Spinal cord (tissue), 4 donors: Measurements from ENCODE around the gene ZFPL1. TPM values are rescaled to one million over a fixed set of nuclear protein-coding genes. Genes with fewer than 3 reads are reported as not detected.

Experiments used
- polyA plus RNA-seq, 2 donors: library from polyadenylated mRNA; unstranded; fragments of 120-200 nt; gene quantifications; one replicate each; pipeline ENCODE4 v1.2.1, GENCODE V29; 2013; ENCODE audit not compliant: insufficient read length in 2 of 2
- small RNA-seq: library from RNA; depleted of rRNA; stranded (forward); fragments of <200 nt; gene quantifications from one replicate; pipeline ENCODE3, GENCODE V24; 2014; ENCODE audit warnings: low replicate concordance
- total RNA-seq, 2 donors: library from RNA; depleted of rRNA in 1 of 2; stranded (reverse); fragments of 120-200 nt in 1 of 2; fragments of >200 nt in 1 of 2; gene quantifications; one replicate each; pipeline versions ENCODE4 v1.2.3 to v1.2.4, GENCODE V29; 2013 to 2014

Gene ZFPL1
- total and polyA plus RNA-seq, 4 donors: 19.4 to 37.6 (median 34.2) TPM

Small RNAs within 50 kb of the gene (small RNA-seq; reads per million reads assigned to genes)
- gene SNX15: not detected

Other genes starting within 250 kb of the ZFPL1 start
- 1 to 10 TPM in 1 of 2 donors, under 1 TPM in 1; 0.59 to 2.0 TPM for gene CDC42BPG, start 239.6 kb upstream of the ZFPL1 start, total RNA-seq
- 1 to 10 TPM in 1 of 2 donors, under 1 TPM in 1; 0.43 to 1.5 TPM for gene CDC42BPG, start 239.6 kb upstream of the ZFPL1 start, polyA plus RNA-seq
- 10 to 100 TPM; 40.9 to 75.8 TPM for gene EHD1, start 205.6 kb upstream of the ZFPL1 start, total RNA-seq
- gene EHD1, start 205.6 kb upstream of the ZFPL1 start, polyA plus RNA-seq: 100 to 1,000 TPM in 1 of 2 donors, 10 to 100 TPM in 1; 82.4 to 102 TPM
- gene ATG2A, start 167.0 kb upstream of the ZFPL1 start, total RNA-seq: 10 to 100 TPM in 1 of 2 donors, 1 to 10 TPM in 1; 8.1 to 14.7 TPM
- gene ATG2A, start 167.0 kb upstream of the ZFPL1 start, polyA plus RNA-seq: 10 to 100 TPM; 26.0 to 26.8 TPM
- 10 to 100 TPM; 26.3 to 40.0 TPM for gene PPP2R5B, start 159.5 kb upstream of the ZFPL1 start, total RNA-seq
- 10 to 100 TPM; 96.4 to 99.8 TPM for gene PPP2R5B, start 159.5 kb upstream of the ZFPL1 start, polyA plus RNA-seq
- gene GPHA2, start 148.3 kb upstream of the ZFPL1 start, total RNA-seq: 1 to 10 TPM in 1 of 2 donors, under 1 TPM in 1; 0.59 to 3.5 TPM
- gene GPHA2, start 148.3 kb upstream of the ZFPL1 start, polyA plus RNA-seq: 1 to 10 TPM in 1 of 2 donors, not detected in 1; 1.9 TPM
- gene MAJIN, start 112.1 kb upstream of the ZFPL1 start, total RNA-seq: under 1 TPM in 1 of 2 donors, not detected in 1; 0.50 TPM
- under 1 TPM in 1 of 2 donors, not detected in 1; 0.42 TPM for gene MAJIN, start 112.1 kb upstream of the ZFPL1 start, polyA plus RNA-seq
- gene BATF2, start 87.3 kb upstream of the ZFPL1 start, total RNA-seq: under 1 TPM; 0.99 TPM
- 1 to 10 TPM in 1 of 2 donors, under 1 TPM in 1; 0.76 to 1.0 TPM for gene BATF2, start 87.3 kb upstream of the ZFPL1 start, polyA plus RNA-seq
- gene ARL2, start 70.1 kb upstream of the ZFPL1 start, total RNA-seq: 100 to 1,000 TPM in 1 of 2 donors, 10 to 100 TPM in 1; 75.4 to 120 TPM
- gene ARL2, start 70.1 kb upstream of the ZFPL1 start, polyA plus RNA-seq: 100 to 1,000 TPM; 119 to 123 TPM
- gene SNX15, start 56.8 kb upstream of the ZFPL1 start, total RNA-seq: 10 to 100 TPM; 14.4 to 25.7 TPM
- gene SNX15, start 56.8 kb upstream of the ZFPL1 start, polyA plus RNA-seq: 10 to 100 TPM; 30.6 to 32.4 TPM
- gene SAC3D1, start 43.0 kb upstream of the ZFPL1 start, total RNA-seq: 1 to 10 TPM; 4.0 to 6.4 TPM
- gene SAC3D1, start 43.0 kb upstream of the ZFPL1 start, polyA plus RNA-seq: 10 to 100 TPM; 16.5 to 18.0 TPM
- 10 to 100 TPM in 1 of 2 donors, 1 to 10 TPM in 1; 7.7 to 25.2 TPM for gene NAALADL1, start 25.7 kb upstream of the ZFPL1 start, total RNA-seq
- 1 to 10 TPM; 5.5 to 8.1 TPM for gene NAALADL1, start 25.7 kb upstream of the ZFPL1 start, polyA plus RNA-seq
- gene CDCA5, start 182 bp upstream of the ZFPL1 start, total RNA-seq: 1 to 10 TPM; 5.4 to 8.7 TPM
- 10 to 100 TPM; 14.1 to 15.0 TPM for gene CDCA5, start 182 bp upstream of the ZFPL1 start, polyA plus RNA-seq
- gene VPS51, start 12.0 kb downstream of the ZFPL1 start, total RNA-seq: 100 to 1,000 TPM in 1 of 2 donors, 10 to 100 TPM in 1; 91.4 to 122 TPM
- gene VPS51, start 12.0 kb downstream of the ZFPL1 start, polyA plus RNA-seq: 100 to 1,000 TPM; 158 to 165 TPM
- gene TM7SF2, start 27.6 kb downstream of the ZFPL1 start, total RNA-seq: 10 to 100 TPM; 46.6 to 61.8 TPM
- gene TM7SF2, start 27.6 kb downstream of the ZFPL1 start, polyA plus RNA-seq: 100 to 1,000 TPM; 104 to 118 TPM
- 10 to 100 TPM in 1 of 2 donors, 1 to 10 TPM in 1; 2.7 to 10.7 TPM for gene ZNHIT2, start 33.5 kb downstream of the ZFPL1 start, total RNA-seq
- 10 to 100 TPM; 10.2 to 14.0 TPM for gene ZNHIT2, start 33.5 kb downstream of the ZFPL1 start, polyA plus RNA-seq
- gene FAU, start 37.9 kb downstream of the ZFPL1 start, total RNA-seq: 100 to 1,000 TPM; 174 to 693 TPM
- gene FAU, start 37.9 kb downstream of the ZFPL1 start, polyA plus RNA-seq: 100 to 1,000 TPM; 603 to 622 TPM
- gene MRPL49, start 38.1 kb downstream of the ZFPL1 start, total RNA-seq: 10 to 100 TPM; 36.7 to 55.3 TPM
- gene MRPL49, start 38.1 kb downstream of the ZFPL1 start, polyA plus RNA-seq: 10 to 100 TPM; 42.5 to 45.0 TPM
- gene SYVN1, start 50.3 kb downstream of the ZFPL1 start, total RNA-seq: 10 to 100 TPM; 14.3 to 18.3 TPM
- 10 to 100 TPM; 44.2 to 52.6 TPM for gene SYVN1, start 50.3 kb downstream of the ZFPL1 start, polyA plus RNA-seq
- gene SPDYC, start 86.0 kb downstream of the ZFPL1 start, total RNA-seq: not detected
- gene SPDYC, start 86.0 kb downstream of the ZFPL1 start, polyA plus RNA-seq: under 1 TPM in 1 of 2 donors, not detected in 1; 0.17 TPM
- 10 to 100 TPM; 48.0 to 69.5 TPM for gene CAPN1, start 97.7 kb downstream of the ZFPL1 start, total RNA-seq
- 100 to 1,000 TPM in 1 of 2 donors, 10 to 100 TPM in 1; 99.4 to 115 TPM for gene CAPN1, start 97.7 kb downstream of the ZFPL1 start, polyA plus RNA-seq
- gene POLA2, start 177.7 kb downstream of the ZFPL1 start, total RNA-seq: 1 to 10 TPM; 7.2 to 9.1 TPM
- gene POLA2, start 177.7 kb downstream of the ZFPL1 start, polyA plus RNA-seq: 10 to 100 TPM in 1 of 2 donors, 1 to 10 TPM in 1; 9.7 to 16.2 TPM
- 1 to 10 TPM; 5.7 to 8.5 TPM for gene CDC42EP2, start 230.6 kb downstream of the ZFPL1 start, total RNA-seq
- gene CDC42EP2, start 230.6 kb downstream of the ZFPL1 start, polyA plus RNA-seq: 1 to 10 TPM; 5.7 to 10.0 TPM
- gene DPF2, start 249.6 kb downstream of the ZFPL1 start, total RNA-seq: 10 to 100 TPM; 28.0 to 52.7 TPM
- gene DPF2, start 249.6 kb downstream of the ZFPL1 start, polyA plus RNA-seq: 10 to 100 TPM; 72.8 to 84.0 TPM